AG10803 (cell line): Measurements from ENCODE around the gene H19.

Experiments
- DNase-seq: peaks from one replicate; pipeline ENCODE4 v3.0.0; 2010; ENCODE audit warnings: low read depth
- H3K4me3 ChIP-seq: 2 replicates; pipeline ENCODE4 v1.5.1; 2011; ENCODE audit warnings: mild to moderate bottlenecking, low read length, control low read depth
- CTCF ChIP-seq: conservative IDR thresholded peaks from 2 replicates; pipeline ENCODE4 v1.5.1; 2011; ENCODE audit warnings: mild to moderate bottlenecking, low read length, control low read depth, inconsistent platforms

H19 gene

GRCh38 chr11:1963864-1964263, 33.8 kb downstream of the H19 start:
- no peak for TF ChIP-seq CTCF
- no peak for DNase-seq
- no peak overlapping the region for H3K4me3 ChIP-seq

GRCh38 chr11:1959786-1960185, 37.9 kb downstream of the H19 start:
- TF ChIP-seq CTCF, result no peak
- DNase-seq, result no peak
- H3K4me3 ChIP-seq, result no peak overlapping the region

- DNase-seq, result no peak
- TF ChIP-seq CTCF, result no peak
These were observed 39.3 kb downstream of the H19 start for GRCh38 chr11:1958367-1958766.

GRCh38 chr11:1953489-1954266, 44.0 kb downstream of the H19 start:
- TF ChIP-seq CTCF, result no peak
- no peak overlapping the region for H3K4me3 ChIP-seq
- no peak for DNase-seq

More at GRCh38 chr11:1958367-1958766, 39.3 kb downstream of the H19 start:
- H3K4me3 ChIP-seq, result no peak overlapping the region

- no peak for DNase-seq
- H3K4me3 ChIP-seq, result no peak overlapping the region
- TF ChIP-seq CTCF, result no peak
These were observed 44.7 kb downstream of the H19 start for GRCh38 chr11:1952806-1953482.

GRCh38 chr11:1949922-1950321, 47.7 kb downstream of the H19 start:
- no peak for TF ChIP-seq CTCF
- DNase-seq, result no peak
- no peak overlapping the region for H3K4me3 ChIP-seq

GRCh38 chr11:1949302-1949701, 48.3 kb downstream of the H19 start:
- TF ChIP-seq CTCF, result no peak
- no peak for DNase-seq
- H3K4me3 ChIP-seq, result no peak overlapping the region
